Fibroblast of mammary gland (primary cell): ENCODE measurements around the gene SLC22A1.

ENCODE experiments used
- DNase-seq: peaks from one replicate; pipeline ENCODE4 v3.0.0-alpha.2; 2010; ENCODE audit warnings: low read depth
- H3K4me3 ChIP-seq: 2 replicates; pipeline ENCODE4 v1.5.1; 2011; ENCODE audit warnings: low read depth, mild to moderate bottlenecking, low read length, moderate library complexity; ENCODE audit not compliant: control insufficient read depth
- TF ChIP-seq, protein P1 (sequence below): conservative IDR thresholded peaks from 2 replicates; pipeline ENCODE4 v1.5.1; 2011; ENCODE audit warnings: low read depth, low read length, inconsistent platforms; ENCODE audit not compliant: control insufficient read depth, insufficient read depth

SLC22A1 gene

DNA sequence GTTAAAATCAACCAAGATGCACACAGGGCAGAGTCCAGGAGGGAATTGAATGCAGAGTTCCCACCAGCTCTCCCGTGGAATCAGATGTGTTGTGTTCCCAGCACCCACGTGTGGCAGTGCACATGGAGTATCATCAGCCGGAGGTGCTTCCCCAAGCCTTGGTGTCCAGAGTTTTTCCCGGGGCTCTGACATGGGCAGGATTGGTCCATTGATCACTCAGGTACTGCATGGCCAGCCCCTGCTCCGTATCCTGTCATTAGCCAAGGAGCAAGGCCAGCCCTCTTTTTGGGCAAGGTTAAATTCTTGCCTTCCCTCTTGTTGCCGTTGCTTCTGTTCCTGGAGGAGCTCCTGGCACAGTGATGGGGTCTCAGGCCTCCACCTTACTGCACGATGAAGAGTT, 28.6 kb upstream of the SLC22A1 start:
- H3K4me3 ChIP-seq, result no peak overlapping the region
- TF ChIP-seq, protein P1, sequence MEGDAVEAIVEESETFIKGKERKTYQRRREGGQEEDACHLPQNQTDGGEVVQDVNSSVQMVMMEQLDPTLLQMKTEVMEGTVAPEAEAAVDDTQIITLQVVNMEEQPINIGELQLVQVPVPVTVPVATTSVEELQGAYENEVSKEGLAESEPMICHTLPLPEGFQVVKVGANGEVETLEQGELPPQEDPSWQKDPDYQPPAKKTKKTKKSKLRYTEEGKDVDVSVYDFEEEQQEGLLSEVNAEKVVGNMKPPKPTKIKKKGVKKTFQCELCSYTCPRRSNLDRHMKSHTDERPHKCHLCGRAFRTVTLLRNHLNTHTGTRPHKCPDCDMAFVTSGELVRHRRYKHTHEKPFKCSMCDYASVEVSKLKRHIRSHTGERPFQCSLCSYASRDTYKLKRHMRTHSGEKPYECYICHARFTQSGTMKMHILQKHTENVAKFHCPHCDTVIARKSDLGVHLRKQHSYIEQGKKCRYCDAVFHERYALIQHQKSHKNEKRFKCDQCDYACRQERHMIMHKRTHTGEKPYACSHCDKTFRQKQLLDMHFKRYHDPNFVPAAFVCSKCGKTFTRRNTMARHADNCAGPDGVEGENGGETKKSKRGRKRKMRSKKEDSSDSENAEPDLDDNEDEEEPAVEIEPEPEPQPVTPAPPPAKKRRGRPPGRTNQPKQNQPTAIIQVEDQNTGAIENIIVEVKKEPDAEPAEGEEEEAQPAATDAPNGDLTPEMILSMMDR, result no peak
- DNase-seq, result no peak

DNA sequence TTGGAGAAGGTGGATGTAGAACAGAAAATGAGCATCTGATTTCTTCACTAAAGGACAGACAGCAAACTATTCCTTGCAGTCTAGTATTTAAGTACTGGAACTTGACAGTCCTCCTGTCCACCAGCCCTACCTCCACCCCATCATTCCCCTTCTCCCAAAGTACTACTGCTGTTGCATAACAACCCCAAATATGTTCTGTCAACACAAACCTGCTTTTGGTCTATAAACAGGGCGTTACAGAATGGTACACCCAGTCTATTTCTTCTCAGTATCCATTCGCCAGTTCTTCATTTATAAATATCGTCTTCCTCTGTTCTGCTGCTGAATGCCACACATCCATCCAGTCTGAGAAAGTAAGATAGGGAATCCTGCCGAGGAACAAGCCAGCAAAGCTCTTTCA, 27.7 kb upstream of the SLC22A1 start:
- TF ChIP-seq, protein P1, result no peak

DNA sequence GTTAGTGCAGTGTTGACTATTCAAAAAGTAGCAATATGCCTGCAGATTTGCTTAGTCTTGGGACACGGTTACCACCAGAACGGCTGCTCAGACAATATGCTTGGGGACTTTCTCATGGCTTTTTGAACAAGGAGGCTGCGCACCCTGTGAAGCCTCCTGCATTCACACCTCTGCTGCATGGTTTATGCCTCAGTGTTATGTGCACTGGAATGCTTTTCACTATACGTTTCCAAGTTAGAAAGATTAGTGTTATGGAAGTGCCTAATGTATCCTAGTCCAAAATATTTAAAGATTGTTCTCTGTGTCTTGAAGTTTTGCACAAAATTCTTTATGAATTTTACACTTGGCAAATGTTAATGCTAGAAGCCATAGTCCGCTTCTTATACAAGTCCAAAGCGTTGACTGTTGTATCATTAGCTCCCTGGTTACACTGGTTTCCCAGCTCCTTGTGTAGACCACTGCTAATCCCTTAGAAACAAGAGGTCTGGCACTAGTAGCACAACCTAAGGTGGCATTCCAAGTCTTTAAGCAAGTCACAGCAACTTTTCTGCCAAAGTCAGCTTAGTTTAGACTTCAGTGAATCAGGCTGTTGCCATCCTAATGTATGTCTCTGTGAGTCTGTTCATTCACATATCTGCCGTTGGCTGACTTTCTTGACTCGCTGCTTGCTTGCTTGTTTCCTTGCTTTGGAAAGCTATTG, 26.3 kb upstream of the SLC22A1 start:
- no peak for DNase-seq
- TF ChIP-seq, protein P1, result no peak
- H3K4me3 ChIP-seq, result no peak overlapping the region

More for the DNA sequence above, 27.7 kb upstream of the SLC22A1 start:
- H3K4me3 ChIP-seq, result no peak overlapping the region
- DNase-seq, result no peak

DNA sequence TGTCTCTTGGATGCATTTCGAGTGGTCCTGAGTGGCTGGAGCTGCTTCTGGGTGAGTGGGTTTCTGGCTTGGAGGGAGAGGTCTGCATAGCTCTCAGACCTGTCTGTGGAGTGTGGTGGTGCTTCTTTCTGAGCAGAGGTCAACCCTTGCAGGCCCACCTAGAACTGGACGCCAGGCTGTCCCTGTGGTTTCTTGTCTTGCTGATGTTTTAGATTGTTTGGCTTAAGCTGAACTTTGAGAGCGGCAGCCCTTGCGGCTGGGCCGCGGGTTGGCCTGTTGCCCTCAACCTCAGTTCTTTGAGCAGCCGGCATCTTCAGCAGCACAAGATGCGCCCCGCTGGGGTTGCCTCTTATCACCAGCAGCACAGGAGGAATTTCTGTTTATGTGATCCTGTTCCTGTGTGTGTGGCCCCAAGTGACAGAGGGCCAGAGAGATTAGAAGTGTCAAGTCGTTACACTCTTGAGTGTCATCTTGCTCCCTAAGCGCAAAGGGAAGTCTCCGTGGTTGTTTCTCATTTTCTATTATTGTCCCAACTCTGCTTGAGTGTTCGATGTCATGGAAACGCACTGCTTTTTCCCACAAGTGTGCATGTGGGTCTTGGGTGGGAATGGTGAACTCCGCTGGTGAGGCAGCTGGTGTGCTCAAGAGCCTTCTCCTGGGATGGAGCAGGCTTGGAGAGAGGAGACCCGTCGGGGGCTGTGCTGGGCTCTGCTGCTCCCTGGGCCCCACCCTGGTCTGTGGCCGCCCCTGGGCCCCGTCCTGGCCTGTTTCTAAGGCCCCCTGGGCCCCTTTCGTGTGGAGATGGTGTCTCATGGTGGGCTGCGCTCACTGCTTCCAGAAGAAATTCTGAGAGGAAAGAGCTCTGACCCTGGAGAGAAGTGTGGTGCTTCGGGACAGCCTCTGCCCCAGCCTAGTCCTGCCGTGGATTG, 20.1 kb upstream of the SLC22A1 start:
- DNase-seq, result no peak

DNA sequence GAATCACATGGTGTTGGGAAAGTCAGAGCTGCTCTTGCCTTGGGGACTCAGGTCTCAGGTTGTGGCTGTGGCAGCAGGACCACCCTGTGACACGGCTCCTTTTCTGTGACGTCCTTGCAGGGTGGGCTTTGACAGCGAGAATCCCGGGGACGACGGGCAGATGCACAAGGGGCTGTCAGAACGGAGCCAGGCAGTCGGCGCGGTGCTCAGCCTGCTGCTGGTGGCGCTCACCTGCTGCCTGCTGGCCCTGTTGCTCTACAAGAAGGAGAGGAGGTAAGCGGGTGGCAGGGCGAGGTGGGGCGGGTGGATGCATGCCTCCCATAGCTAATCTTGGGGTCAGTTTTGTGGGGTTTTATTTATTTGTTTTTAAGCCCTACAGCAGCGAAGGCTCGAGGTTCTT, 19.2 kb upstream of the SLC22A1 start:
- TF ChIP-seq, protein P1, result no peak
- DNase-seq, result no peak
- no peak overlapping the region for H3K4me3 ChIP-seq

More for the DNA sequence above, 20.1 kb upstream of the SLC22A1 start:
- TF ChIP-seq, protein P1, result no peak
- H3K4me3 ChIP-seq, result no peak overlapping the region

DNA sequence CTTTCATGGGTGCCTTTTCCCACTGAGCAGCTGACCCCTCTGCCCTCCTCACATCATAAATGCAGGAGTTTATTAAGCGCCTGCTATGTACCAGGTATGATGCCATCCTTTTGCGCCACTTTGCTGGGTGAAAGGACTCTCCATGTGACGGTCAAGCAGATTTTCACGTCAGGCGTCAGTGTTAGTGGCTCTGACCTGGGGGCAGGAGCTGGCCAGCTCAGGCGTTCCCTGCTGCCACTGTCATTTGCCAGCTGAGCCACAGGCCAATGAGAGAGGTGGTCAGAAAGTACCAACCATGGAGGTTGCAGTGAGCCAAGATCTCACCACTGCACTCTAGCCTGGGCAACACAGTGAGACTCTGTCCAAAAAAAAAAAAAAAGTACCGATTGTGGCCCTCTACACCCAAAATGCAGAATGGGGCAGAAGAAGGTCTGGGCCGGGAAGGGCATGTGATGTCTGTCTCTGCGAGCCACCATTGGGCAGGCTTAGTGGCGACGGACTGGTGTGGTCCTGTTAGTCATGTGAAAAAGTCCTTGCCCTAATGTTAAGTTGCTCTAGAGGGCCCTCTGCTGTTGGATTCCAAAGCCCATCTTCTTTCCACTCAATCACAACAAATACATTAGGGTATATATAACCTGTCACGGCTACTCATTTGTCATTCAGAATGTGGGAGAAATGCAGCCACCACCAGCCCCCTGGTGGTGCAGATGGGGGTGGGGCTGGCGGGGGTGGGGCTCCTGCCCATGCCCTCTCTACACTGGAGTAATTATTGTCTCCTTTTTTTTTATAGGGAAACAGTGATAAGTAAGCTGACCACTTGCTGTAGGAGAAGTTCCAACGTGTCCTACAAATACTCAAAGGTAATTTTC, 18.4 kb upstream of the SLC22A1 start:
- DNase-seq, result peak; percentile 54
- TF ChIP-seq, protein P1, result peak; percentile 60
- no peak overlapping the region for H3K4me3 ChIP-seq
